ENCODE measurements around the gene MMP2. TPM values are rescaled to one million over a fixed set of nuclear protein-coding genes. Genes with fewer than 3 reads are reported as not detected.
A peak's percentile ranks its signal among the peaks of the same experiment; 100 is the strongest.

MMP2 gene
- total RNA-seq (2016; rRNA removed; fragmentation: Illumina TruSeq; extraction: Trizol) (0.29 and 0.31 TPM in 2 replicates), polyA plus RNA-seq (2011; rRNA removed) (1.3 TPM in 2 replicates), polyA minus RNA-seq (2011; rRNA and poly(A)+ RNA removed; ENCODE audit: low replicate concordance) (1.5 and 3.0 TPM in 2 replicates), Bru-seq, nascent RNA (percentile 12 among the genes with signal in this experiment), BruChase-seq, experiment 1, labeled RNA remaining after a 6-hour chase (percentile 14 among the genes with signal in this experiment), BruChase-seq, experiment 2, labeled RNA remaining after a 2-hour chase (percentile 7 among the genes with signal in this experiment)
- not detected in 2 replicates for total RNA-seq (2016; cell fraction: cytosol; rRNA removed; fragmentation: Illumina TruSeq; extraction: Trizol; ENCODE audit: low read depth)
- 0.30 and 0.54 TPM in 2 replicates for total RNA-seq (2016; cell fraction: insoluble cytoplasmic fraction; rRNA removed; fragmentation: Illumina TruSeq; extraction: Trizol)
- 0.10 and 0.87 TPM in 2 replicates for total RNA-seq (2016; cell fraction: membrane; rRNA removed; fragmentation: Illumina TruSeq; extraction: Trizol)
- total RNA-seq (2016; cell fraction: nucleus; rRNA removed; fragmentation: Illumina TruSeq; extraction: Trizol) = 0.63 and 1.1 TPM in 2 replicates
- 0.74 and 0.94 TPM in 2 replicates for polyA plus RNA-seq (2011; cell fraction: cytosol; rRNA removed)
- polyA plus RNA-seq (2011; cell fraction: nucleus; rRNA removed) = 0.84 and 0.92 TPM in 2 replicates
- polyA plus RNA-seq (2012) = 0.21 and 0.65 TPM in 2 replicates
- 0.25 and 0.49 TPM in 2 replicates for polyA plus RNA-seq (2016; cell fraction: cytosol; fragmentation: Illumina TruSeq; extraction: Trizol; ENCODE audit: low read depth)
- polyA plus RNA-seq (2016; cell fraction: insoluble cytoplasmic fraction; fragmentation: Illumina TruSeq; extraction: Trizol; ENCODE audit: low read depth) = 0.27 and 0.80 TPM in 2 replicates
- 0.63 and 1.00 TPM in 2 replicates for polyA plus RNA-seq (2016; cell fraction: membrane; fragmentation: Illumina TruSeq; extraction: Trizol; ENCODE audit: low read depth)
- polyA plus RNA-seq (2016; cell fraction: nucleus; fragmentation: Illumina TruSeq; extraction: Trizol; ENCODE audit: insufficient read depth, low read depth) = 0.67 and 0.96 TPM in 2 replicates
- 1.4 and 1.9 TPM in 2 replicates for polyA minus RNA-seq (2011; cell fraction: cytosol; rRNA and poly(A)+ RNA removed)
- 0.75 and 2.6 TPM in 2 replicates for polyA minus RNA-seq (2011; cell fraction: nucleus; rRNA and poly(A)+ RNA removed)
- long read RNA-seq, experiment 1 = 0 reads
- long read RNA-seq, experiment 2, partial matches to known transcripts = 4 of 8 reads
- long read RNA-seq, experiment 2, other reads (novel, unspliced or antisense) = 4 of 8 reads

- H3K4me3 ChIP-seq (replicated peaks in 1 of 3; ENCODE audit: insufficient read depth in 1 of 3, low read depth in 2 of 3, low read length in 3 of 3) = peak within 1 kb of the TSS; percentile 31 to 66 (median 42); a peak in 5 of 6 replicates
- peaks cover 15% of the 10 kb centered on the region for H3K4me1 ChIP-seq (ENCODE audit: insufficient read depth, low read length)
- WGBS (ENCODE audit: low lambda C conversion rate) = 6% methylated on average over 37 of the region's 46 CpGs
- no peaks in the 10 kb centered on the region for H3K36me3 ChIP-seq (replicated peaks in 1 of 2; ENCODE audit: control insufficient read depth in 1 of 2, insufficient read depth in 2 of 2, low read length in 2 of 2)
- H2AFZ ChIP-seq (ENCODE audit: low read length) = no peak within 1 kb of the TSS
- in situ Hi-C loops (cut with HindIII; ENCODE audit: extremely low pct_ligation_motif_present, low pct_unique_long_range_greater_than_20kb) = no loop called here
- no peaks in the 10 kb centered on the region for H4K20me1 ChIP-seq (ENCODE audit: insufficient read depth, low read length)
- intact Hi-C loops (cut with micrococcal nuclease; ENCODE audit: unreplicated experiment) = no loop called here
- POLR2A ChIA-PET = no interaction called here
- no peaks in the 10 kb centered on the region for H3K79me2 ChIP-seq (ENCODE audit: insufficient read depth, low read length)
- ATAC-seq = peak; percentile 58
- BruUV-seq (replicated peaks) = no TSS peak
- H3K9ac ChIP-seq (ENCODE audit: insufficient read depth, low read depth, low read length) = no peak within 1 kb of the TSS
- no peak for FAIRE-seq
- peaks cover 4 to 42% of the 10 kb centered on the region in 2 experiments; a peak in 4 of 5 replicates for H3K27me3 ChIP-seq (ENCODE audit: control insufficient read depth in 1 of 2, insufficient read depth in 2 of 2, low read length in 2 of 2)
- H3K9me3 ChIP-seq (ENCODE audit: low read length) = no peaks in the 10 kb centered on the region
- H3K27ac ChIP-seq (ENCODE audit: extremely low read length, insufficient read depth, low read length) = no peak within 1 kb of the TSS
- H3K4me2 ChIP-seq (ENCODE audit: low read depth, low read length) = peak within 1 kb of the TSS; percentile 78
- no peak for DNase-seq (ENCODE audit: low spot score)
- CTCF ChIA-PET (ENCODE audit: low intra/inter-chr PET ratio, low total read pairs) = no interaction called here
- TF ChIP-seq MTF1 (CRISPR knock-in tag; IDR thresholded peaks at IDR 0.05) (no peak), ZSCAN29 (CRISPR knock-in tag; conservative IDR thresholded peaks at IDR 0.05) (no peak), PAF1 (CRISPR knock-in tag; IDR thresholded peaks at IDR 0.05) (no peak), NR2C2 (CRISPR knock-in tag; IDR thresholded peaks at IDR 0.05; ENCODE audit: borderline replicate concordance) (no peak), HHEX (CRISPR knock-in tag; IDR thresholded peaks at IDR 0.05) (no peak), ZNF773 (CRISPR knock-in tag; IDR thresholded peaks at IDR 0.05; ENCODE audit: borderline replicate concordance) (no peak), ZNF3 (CRISPR knock-in tag; IDR thresholded peaks at IDR 0.05) (no peak), E2F1 (CRISPR knock-in tag; IDR thresholded peaks at IDR 0.05) (no peak), ATAD3A (CRISPR knock-in tag; IDR thresholded peaks at IDR 0.05) (no peak), MATR3 (CRISPR knock-in tag; IDR thresholded peaks at IDR 0.05) (no peak)
- TF ChIP-seq, protein P1, sequence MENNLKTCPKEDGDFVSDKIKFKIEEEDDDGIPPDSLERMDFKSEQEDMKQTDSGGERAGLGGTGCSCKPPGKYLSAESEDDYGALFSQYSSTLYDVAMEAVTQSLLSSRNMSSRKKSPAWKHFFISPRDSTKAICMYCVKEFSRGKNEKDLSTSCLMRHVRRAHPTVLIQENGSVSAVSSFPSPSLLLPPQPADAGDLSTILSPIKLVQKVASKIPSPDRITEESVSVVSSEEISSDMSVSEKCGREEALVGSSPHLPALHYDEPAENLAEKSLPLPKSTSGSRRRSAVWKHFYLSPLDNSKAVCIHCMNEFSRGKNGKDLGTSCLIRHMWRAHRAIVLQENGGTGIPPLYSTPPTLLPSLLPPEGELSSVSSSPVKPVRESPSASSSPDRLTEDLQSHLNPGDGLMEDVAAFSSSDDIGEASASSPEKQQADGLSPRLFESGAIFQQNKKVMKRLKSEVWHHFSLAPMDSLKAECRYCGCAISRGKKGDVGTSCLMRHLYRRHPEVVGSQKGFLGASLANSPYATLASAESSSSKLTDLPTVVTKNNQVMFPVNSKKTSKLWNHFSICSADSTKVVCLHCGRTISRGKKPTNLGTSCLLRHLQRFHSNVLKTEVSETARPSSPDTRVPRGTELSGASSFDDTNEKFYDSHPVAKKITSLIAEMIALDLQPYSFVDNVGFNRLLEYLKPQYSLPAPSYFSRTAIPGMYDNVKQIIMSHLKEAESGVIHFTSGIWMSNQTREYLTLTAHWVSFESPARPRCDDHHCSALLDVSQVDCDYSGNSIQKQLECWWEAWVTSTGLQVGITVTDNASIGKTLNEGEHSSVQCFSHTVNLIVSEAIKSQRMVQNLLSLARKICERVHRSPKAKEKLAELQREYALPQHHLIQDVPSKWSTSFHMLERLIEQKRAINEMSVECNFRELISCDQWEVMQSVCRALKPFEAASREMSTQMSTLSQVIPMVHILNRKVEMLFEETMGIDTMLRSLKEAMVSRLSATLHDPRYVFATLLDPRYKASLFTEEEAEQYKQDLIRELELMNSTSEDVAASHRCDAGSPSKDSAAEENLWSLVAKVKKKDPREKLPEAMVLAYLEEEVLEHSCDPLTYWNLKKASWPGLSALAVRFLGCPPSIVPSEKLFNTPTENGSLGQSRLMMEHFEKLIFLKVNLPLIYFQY (CRISPR knock-in tag; IDR thresholded peaks at IDR 0.05; ENCODE audit: borderline replicate concordance) = no peak
These were observed at the start of gene MMP2 for GRCh38 chr16:55478827-55479429. TSS of gene MMP2 (plus strand) at chr16:55479198. CDS start at chr16:55479480, 282 bp downstream.

All from HepG2 (cell line).